Stimulated activated CD4-positive, alpha-beta T cell treated with anti-CD3 and anti-CD28 coated beads, Interleukin-2, amount 100 ng/mL, for 48 hours (primary cell): Measurements from ENCODE around the gene MYO7A.

Experiments used
- DNase-seq, 2 donors: peaks; one replicate each; pipeline ENCODE4 v3.0.0-alpha.2; 2020

MYO7A gene

GRCh38 chr11:77187776-77188632, 60.0 kb downstream of the MYO7A start:
- DNase-seq = peak; percentile 65 to 72

- no peak for DNase-seq
Observed at GRCh38 chr11:77188633-77189491, 60.8 kb downstream of the MYO7A start.

- no peak for DNase-seq
Observed at GRCh38 chr11:77189588-77190210, 61.7 kb downstream of the MYO7A start.

GRCh38 chr11:77190331-77191075, 62.5 kb downstream of the MYO7A start:
- DNase-seq = no peak

GRCh38 chr11:77191429-77191822, 63.4 kb downstream of the MYO7A start:
- no peak for DNase-seq

- peak; percentile 48 to 52 for DNase-seq
Observed at GRCh38 chr11:77191823-77192495, 63.9 kb downstream of the MYO7A start.

GRCh38 chr11:77193167-77193566, 65.1 kb downstream of the MYO7A start:
- no peak for DNase-seq

GRCh38 chr11:77193911-77194830, 66.1 kb downstream of the MYO7A start:
- DNase-seq = no peak

- DNase-seq = no peak
Observed at GRCh38 chr11:77195071-77195755, 67.2 kb downstream of the MYO7A start.

GRCh38 chr11:77196961-77197360, 68.9 kb downstream of the MYO7A start:
- no peak for DNase-seq

- DNase-seq = no peak
Observed at GRCh38 chr11:77197626-77198320, 69.7 kb downstream of the MYO7A start.

- DNase-seq = peak; percentile 21 to 32
Observed at GRCh38 chr11:77198440-77198849, 70.4 kb downstream of the MYO7A start.

GRCh38 chr11:77199137-77199745, 71.2 kb downstream of the MYO7A start:
- DNase-seq = no peak

GRCh38 chr11:77200351-77201268, 72.6 kb downstream of the MYO7A start:
- DNase-seq = no peak

GRCh38 chr11:77201370-77201769, 73.3 kb downstream of the MYO7A start:
- no peak for DNase-seq

- no peak for DNase-seq
Observed at GRCh38 chr11:77201991-77202841, 74.2 kb downstream of the MYO7A start.
